PC-3 (cell line): ENCODE measurements around the gene DAPP1.

ENCODE experiments used
- EZH2 ChIP-seq: fragments of 300-600 bp; sonication (generic); IDR thresholded peaks from one replicate; pipeline ENCODE4 v1.6.1; 2017; ENCODE audit warnings: antibody characterized with exemption, mild to moderate bottlenecking, low read length; ENCODE audit not compliant: unreplicated experiment
- TF ChIP-seq, protein P1 (sequence below): fragments of 300-600 bp; sonication (generic); conservative IDR thresholded peaks from 2 replicates; pipeline ENCODE4 v1.5.1; 2017; ENCODE audit warnings: antibody characterized with exemption, low read depth, mild to moderate bottlenecking, low read length

GRCh38 chr4:99803566-99804101, 13.0 kb upstream of the DAPP1 start:
- TF ChIP-seq, protein P1, sequence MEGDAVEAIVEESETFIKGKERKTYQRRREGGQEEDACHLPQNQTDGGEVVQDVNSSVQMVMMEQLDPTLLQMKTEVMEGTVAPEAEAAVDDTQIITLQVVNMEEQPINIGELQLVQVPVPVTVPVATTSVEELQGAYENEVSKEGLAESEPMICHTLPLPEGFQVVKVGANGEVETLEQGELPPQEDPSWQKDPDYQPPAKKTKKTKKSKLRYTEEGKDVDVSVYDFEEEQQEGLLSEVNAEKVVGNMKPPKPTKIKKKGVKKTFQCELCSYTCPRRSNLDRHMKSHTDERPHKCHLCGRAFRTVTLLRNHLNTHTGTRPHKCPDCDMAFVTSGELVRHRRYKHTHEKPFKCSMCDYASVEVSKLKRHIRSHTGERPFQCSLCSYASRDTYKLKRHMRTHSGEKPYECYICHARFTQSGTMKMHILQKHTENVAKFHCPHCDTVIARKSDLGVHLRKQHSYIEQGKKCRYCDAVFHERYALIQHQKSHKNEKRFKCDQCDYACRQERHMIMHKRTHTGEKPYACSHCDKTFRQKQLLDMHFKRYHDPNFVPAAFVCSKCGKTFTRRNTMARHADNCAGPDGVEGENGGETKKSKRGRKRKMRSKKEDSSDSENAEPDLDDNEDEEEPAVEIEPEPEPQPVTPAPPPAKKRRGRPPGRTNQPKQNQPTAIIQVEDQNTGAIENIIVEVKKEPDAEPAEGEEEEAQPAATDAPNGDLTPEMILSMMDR, result no peak
- no peak for TF ChIP-seq EZH2
